Measurements from ENCODE around the gene CDC42EP5. TPM values are rescaled to one million over a fixed set of nuclear protein-coding genes. Genes with fewer than 3 reads are reported as not detected.

The CDC42EP5 gene
- total and polyA plus RNA-seq, 7 donors = 12.1 to 529 (median 16.6) TPM

GRCh38 chr19:54425382-54425723, 47.7 kb downstream of the CDC42EP5 start:
- intact Hi-C loops (cut with DNase I) = no loop called here
- no peak for DNase-seq
- no peaks in the 10 kb centered on the region for H3K9me3 ChIP-seq
- TF ChIP-seq POLR2A (IDR thresholded peaks at IDR 0.05) (no peak), POLR2AphosphoS5 (IDR thresholded peaks at IDR 0.05) (no peak), CTCF (IDR thresholded peaks at IDR 0.05) (no peak), EP300 (IDR thresholded peaks at IDR 0.05) (no peak)
- H3K4me3 ChIP-seq = no peak overlapping the region
- H3K36me3 ChIP-seq = no peaks in the 10 kb centered on the region
- 28 to 62% methylated on average over 5 of the region's 5 CpGs for WGBS, 2 donors
- no peak overlapping the region for H3K27ac ChIP-seq
- peaks cover 0 to 14% (median 10%) of the 10 kb centered on the region in 4 donors for H3K4me1 ChIP-seq
- peaks cover 19 to 77% (median 42%) of the 10 kb centered on the region in 3 donors for H3K27me3 ChIP-seq

GRCh38 chr19:54424660-54425381, 48.3 kb downstream of the CDC42EP5 start:
- 89% methylated on average over 36 of the region's 36 CpGs for WGBS, 2 donors
- TF ChIP-seq EP300 (IDR thresholded peaks at IDR 0.05) (no peak), POLR2A (IDR thresholded peaks at IDR 0.05) (no peak), CTCF (IDR thresholded peaks at IDR 0.05) (no peak), POLR2AphosphoS5 (IDR thresholded peaks at IDR 0.05) (no peak)
- Histone ChIP-seq H3K4me1 (peaks cover 0 to 10% (median 5%) of the 10 kb centered on the region in 4 donors), H3K36me3 (no peaks in the 10 kb centered on the region), H3K9me3 (no peaks in the 10 kb centered on the region), H3K4me3 (no peak overlapping the region), H3K27me3 (peaks cover 21 to 77% (median 42%) of the 10 kb centered on the region in 3 donors), H3K27ac (no peak overlapping the region)
- no peak for DNase-seq
- intact Hi-C loops (cut with DNase I) = no loop called here

GRCh38 chr19:54424201-54424600, 48.9 kb downstream of the CDC42EP5 start:
- no peaks in the 10 kb centered on the region for H3K9me3 ChIP-seq
- H3K27ac ChIP-seq = no peak overlapping the region
- no peaks in the 10 kb centered on the region for H3K36me3 ChIP-seq
- no peak for DNase-seq
- no peak overlapping the region for H3K4me3 ChIP-seq
- intact Hi-C loops (cut with DNase I) = no loop called here
- no peak for TF ChIP-seq POLR2AphosphoS5 (IDR thresholded peaks at IDR 0.05)
- no peak for TF ChIP-seq CTCF (IDR thresholded peaks at IDR 0.05)
- no peak for TF ChIP-seq POLR2A (IDR thresholded peaks at IDR 0.05)
- no peak for TF ChIP-seq EP300 (IDR thresholded peaks at IDR 0.05)
- WGBS, 2 donors = 87 to 91% methylated on average over 14 of the region's 14 CpGs
- H3K27me3 ChIP-seq = peaks cover 19 to 77% (median 42%) of the 10 kb centered on the region in 3 donors
- peaks cover 0 to 10% (median 4%) of the 10 kb centered on the region in 4 donors for H3K4me1 ChIP-seq

- intact Hi-C loops (cut with DNase I) = no loop called here
- H3K9me3 ChIP-seq = no peaks in the 10 kb centered on the region
- no peaks in the 10 kb centered on the region for H3K36me3 ChIP-seq
- H3K4me3 ChIP-seq = no peak overlapping the region
- WGBS, 2 donors = 86 to 91% methylated on average over 20 of the region's 20 CpGs
- no peak for TF ChIP-seq EP300 (IDR thresholded peaks at IDR 0.05)
- no peak for TF ChIP-seq CTCF (IDR thresholded peaks at IDR 0.05)
- TF ChIP-seq POLR2A (IDR thresholded peaks at IDR 0.05) = no peak
- TF ChIP-seq POLR2AphosphoS5 (IDR thresholded peaks at IDR 0.05) = no peak
- H3K27ac ChIP-seq = no peak overlapping the region
- H3K4me1 ChIP-seq = peaks cover 0 to 18% (median 5%) of the 10 kb centered on the region in 4 donors
- no peak for DNase-seq
- H3K27me3 ChIP-seq = peaks cover 14 to 79% (median 36%) of the 10 kb centered on the region in 3 donors
These were observed 51.0 kb downstream of the CDC42EP5 start for GRCh38 chr19:54422136-54422535.
